H1 (cell line): Measurements from ENCODE around the gene IGLL5. TPM values are rescaled to one million over a fixed set of nuclear protein-coding genes. Genes with fewer than 3 reads are reported as not detected.

ENCODE experiments used
- CTCF ChIA-PET: fragments of 300-600 bp; sonication (Branson Sonifier 250); formaldehyde crosslinking; loops from one replicate; lab custom pipeline; 2021; ENCODE audit not compliant: partially characterized antibody; lab: Charles Lee
- POLR2A ChIA-PET: fragments of 300-600 bp; sonication (Branson Sonifier 250); formaldehyde crosslinking; loops from one replicate; lab custom pipeline; 2021; ENCODE audit warnings: inconsistent platforms; ENCODE audit not compliant: partially characterized antibody; lab: Charles Lee
- DNase-seq, 2 experiments: peaks; one replicate each; pipeline versions ENCODE4 v3.0.0 to v3.0.0-alpha.2; 2010 to 2022; ENCODE audit warnings: low spot score in 2 of 2, low read depth in 1 of 2, mixed read lengths in 1 of 2
- FAIRE-seq: peaks from 2 replicates; lab custom pipeline; 2011; peaks lifted over from hg19 to GRCh38; lab: Jason Lieb, UNC
- H2AFZ ChIP-seq: 2 replicates; pipeline ENCODE4 v1.8.1; 2012; ENCODE audit warnings: low read length, inconsistent platforms
- H2AK5ac ChIP-seq: 2 replicates; pipeline ENCODE4 v1.6.1; 2013; ENCODE audit warnings: low read depth, low read length
- H2BK120ac ChIP-seq: replicated peaks from 2 replicates; pipeline ENCODE3; 2013; ENCODE audit warnings: low read depth, low read length, inconsistent platforms
- H2BK12ac ChIP-seq: 2 replicates; pipeline ENCODE4 v1.6.1; 2013; ENCODE audit warnings: low read depth, low read length
- H2BK15ac ChIP-seq: 2 replicates; pipeline ENCODE4 v1.6.1; 2013; ENCODE audit warnings: low read length
- H2BK20ac ChIP-seq: 2 replicates; pipeline ENCODE4 v1.6.1; 2013; ENCODE audit warnings: low read length
- H2BK5ac ChIP-seq: 2 replicates; pipeline ENCODE4 v1.6.1; 2013; ENCODE audit warnings: low read depth, low read length
- H3K14ac ChIP-seq: 2 replicates; pipeline ENCODE4 v1.6.1; 2013; ENCODE audit warnings: inconsistent platforms; ENCODE audit not compliant: insufficient read length
- H3K18ac ChIP-seq: 2 replicates; pipeline ENCODE4 v1.6.1; 2013; ENCODE audit warnings: low read length; ENCODE audit errors: extremely low read depth
- H3K23ac ChIP-seq: 2 replicates; pipeline ENCODE4 v1.6.1; 2013; ENCODE audit warnings: inconsistent platforms; ENCODE audit not compliant: insufficient read length
- H3K23me2 ChIP-seq: 2 replicates; pipeline ENCODE4 v1.6.1; 2013; ENCODE audit warnings: low read depth, low read length
- H3K27ac ChIP-seq: 2 replicates; pipeline ENCODE4 v1.6.1; 2011; ENCODE audit warnings: low read depth, low read length, inconsistent platforms
- H3K27me3 ChIP-seq, 4 experiments: replicated peaks in 1 of 4; 1 replicate in 1 of 4; 2 replicates in 3 of 4; pipeline versions ENCODE4 v1.6.1 to v1.8.1; 2011 to 2013; ENCODE audit warnings: low read length in 3 of 4, mild to moderate bottlenecking in 3 of 4, inconsistent platforms in 2 of 4, mixed read lengths in 2 of 4, moderate library complexity in 1 of 4; ENCODE audit not compliant: control insufficient read depth in 3 of 4, insufficient read depth in 3 of 4; ENCODE audit errors: extremely low read depth in 1 of 4
- H3K36me3 ChIP-seq, 4 experiments: 2 replicates each; pipeline versions ENCODE4 v1.6.1 to v1.8.1; 2011 to 2013; ENCODE audit warnings: mild to moderate bottlenecking in 4 of 4, low read length in 3 of 4, moderate library complexity in 2 of 4, control low read depth in 1 of 4, inconsistent platforms in 1 of 4; ENCODE audit not compliant: insufficient read depth in 4 of 4, control insufficient read depth in 2 of 4
- H3K4ac ChIP-seq: replicated peaks from 2 replicates; pipeline ENCODE3; 2013; ENCODE audit warnings: low read length, low read depth, mixed read lengths, inconsistent platforms; ENCODE audit not compliant: insufficient read length
- H3K4me1 ChIP-seq, 4 experiments: replicated peaks in 1 of 4; 1 replicate in 1 of 4; 2 replicates in 3 of 4; pipeline versions ENCODE4 v1.6.1 to v1.8.1; 2011 to 2013; ENCODE audit warnings: low read length in 3 of 4, inconsistent platforms in 2 of 4, mixed read lengths in 1 of 4; ENCODE audit not compliant: insufficient read depth in 4 of 4, control insufficient read depth in 3 of 4
- H3K4me2 ChIP-seq, 2 experiments: 2 replicates each; pipeline versions ENCODE4 v1.6.1 to v1.8.1; 2011 to 2013; ENCODE audit warnings: low read depth in 2 of 2, low read length in 2 of 2, control low read depth in 1 of 2, inconsistent platforms in 1 of 2, mild to moderate bottlenecking in 1 of 2; ENCODE audit not compliant: insufficient read depth in 1 of 2
- H3K4me3 ChIP-seq, 4 experiments: fragments of 200-600, 300-600 bp in 1 of 4; sonication (generic), shearing (Covaris generic), sonication (Bioruptor Twin) in 1 of 4; 2 replicates each; pipeline versions ENCODE4 v1.5.1 to v1.8.1; 2011 to 2016; ENCODE audit warnings: low read length in 4 of 4, low read depth in 3 of 4, control low read depth in 2 of 4, inconsistent platforms in 2 of 4, mild to moderate bottlenecking in 2 of 4, mixed read lengths in 1 of 4, moderate library complexity in 1 of 4; ENCODE audit not compliant: insufficient read depth in 2 of 4; ENCODE audit errors: extremely low read depth in 1 of 4
- H3K56ac ChIP-seq: replicated peaks from 2 replicates; pipeline ENCODE3; 2013; ENCODE audit warnings: low read depth, mild to moderate bottlenecking, mixed read lengths, low read length, inconsistent platforms; ENCODE audit not compliant: insufficient read length
- H3K79me1 ChIP-seq: 2 replicates; pipeline ENCODE4 v1.6.1; 2013; ENCODE audit warnings: low read depth, low read length, control low read depth
- H3K79me2 ChIP-seq, 2 experiments: 2 replicates each; pipeline versions ENCODE4 v1.6.1 to v1.8.1; 2012 to 2013; ENCODE audit warnings: low read length in 2 of 2, mild to moderate bottlenecking in 2 of 2, inconsistent platforms in 1 of 2; ENCODE audit not compliant: insufficient read depth in 2 of 2, control insufficient read depth in 1 of 2
- H3K9ac ChIP-seq, 4 experiments: replicated peaks in 1 of 4; 1 replicate in 1 of 4; 2 replicates in 3 of 4; pipeline versions ENCODE4 v1.6.1 to v1.8.1; 2011 to 2013; ENCODE audit warnings: low read depth in 3 of 4, low read length in 3 of 4, control low read depth in 2 of 4, mild to moderate bottlenecking in 2 of 4, moderate library complexity in 2 of 4, inconsistent platforms in 1 of 4; ENCODE audit errors: extremely low read depth in 1 of 4
- H3K9me3 ChIP-seq, 2 experiments: 2 replicates each; pipeline versions ENCODE4 v1.6.1 to v1.8.1; 2012 to 2013; ENCODE audit warnings: mild to moderate bottlenecking in 2 of 2, moderate library complexity in 2 of 2, control low read depth in 1 of 2, inconsistent platforms in 1 of 2, low read depth in 1 of 2, low read length in 1 of 2, mixed read lengths in 1 of 2; ENCODE audit not compliant: insufficient read depth in 2 of 2
- H4K20me1 ChIP-seq, 2 experiments: replicated peaks in 1 of 2; 2 replicates each; pipeline versions ENCODE3 to v1.8.1; 2011 to 2013; ENCODE audit warnings: inconsistent platforms in 2 of 2, low read length in 2 of 2, mild to moderate bottlenecking in 1 of 2; ENCODE audit not compliant: insufficient read depth in 2 of 2, control insufficient read depth in 1 of 2
- H4K5ac ChIP-seq: 2 replicates; pipeline ENCODE4 v1.6.1; 2013; ENCODE audit warnings: low read length, low read depth, mixed read lengths, inconsistent platforms; ENCODE audit not compliant: insufficient read length
- H4K8ac ChIP-seq: 2 replicates; pipeline ENCODE4 v1.8.0; 2013; ENCODE audit warnings: mild to moderate bottlenecking, moderate library complexity, low read length, inconsistent platforms; ENCODE audit not compliant: insufficient read depth; ENCODE audit errors: extremely low read depth
- H4K91ac ChIP-seq: replicated peaks from 2 replicates; pipeline ENCODE3; 2013; ENCODE audit warnings: low read length, mixed read lengths, inconsistent platforms; ENCODE audit not compliant: insufficient read length
- CTCF ChIP-seq, 3 experiments: IDR thresholded peaks; 1 replicate in 2 of 3; 2 replicates in 1 of 3; pipeline versions ENCODE4 v1.5.1 to v1.6.1; 2011; ENCODE audit warnings: low read length in 3 of 3, mild to moderate bottlenecking in 3 of 3, inconsistent platforms in 2 of 3, low read depth in 1 of 3, moderate library complexity in 1 of 3; ENCODE audit not compliant: insufficient read depth in 1 of 3; ENCODE audit errors: control extremely low read depth in 1 of 3
- RAD21 ChIP-seq, 2 experiments: IDR thresholded peaks in 1 of 2; conservative IDR thresholded peaks in 1 of 2; 2 replicates each; pipeline ENCODE4 v1.6.1; 2011; ENCODE audit warnings: low read depth in 2 of 2, low read length in 2 of 2, improper control_type of control experiment in 1 of 2, inconsistent platforms in 1 of 2, mild to moderate bottlenecking in 1 of 2, moderate library complexity in 1 of 2
- RBBP5 ChIP-seq: IDR thresholded peaks from 2 replicates; pipeline ENCODE4 v1.7.1; 2012; ENCODE audit warnings: low read depth, mild to moderate bottlenecking, inconsistent platforms, low read length, moderate library complexity, borderline replicate concordance
- WGBS, 2 experiments: shearing (Covaris generic) in 1 of 2; methylation state at CpG; one replicate each; pipeline versions ENCODE4 v1.1.6 to v1.1.7; 2013 to 2015; ENCODE audit warnings: low lambda C conversion rate in 2 of 2, mixed read lengths in 2 of 2, inconsistent platforms in 1 of 2, low coverage in 1 of 2, missing lambda C conversion rate in 1 of 2; ENCODE audit not compliant: insufficient replicate concordance in 2 of 2, insufficient coverage in 1 of 2, insufficient read length in 1 of 2; ENCODE audit errors: extremely low coverage in 1 of 2, missing lambda C conversion rate in 1 of 2; 5-methylcytosine and 5-hydroxymethylcytosine counted together
- polyA plus RNA-seq, 7 experiments: library from polyadenylated mRNA; depleted of rRNA in 3 of 7; stranded (reverse) in 5 of 7; unstranded in 2 of 7; fragments of >200 nt in 5 of 7; fragments of 200-250 nt in 2 of 7; gene quantifications; 1 replicate in 5 of 7; 2 replicates in 1 of 7; 4 replicates in 1 of 7; pipeline versions ENCODE4 v1.2.1 to v1.2.3, GENCODE V29; 2011 to 2013; ENCODE audit warnings: missing spikeins in 2 of 7, mixed read lengths in 2 of 7
- total RNA-seq: library from RNA; stranded (reverse); fragmentation: NEBNext Ultra II Directional; extraction: Animal tissue kit (Norgen Biotek cat#: 25700); gene quantifications from 2 replicates; pipeline ENCODE4 v1.2.1, GENCODE V29; 2021

IGLL5 gene
- total and polyA plus RNA-seq, 2 of the 8 experiments (the other 6 are each of a cell fraction or from before 2014, with no cell fraction given): not detected

- no peaks in the 10 kb centered on the region for H4K20me1 ChIP-seq
- FAIRE-seq (no peak), DNase-seq (peak in 1 of 2 experiments; percentile 89)
- no peak overlapping the region for H3K18ac ChIP-seq
- no peak overlapping the region for H2BK20ac ChIP-seq
- no peak overlapping the region for H3K4me2 ChIP-seq
- H3K27ac ChIP-seq: no peak overlapping the region
- peaks cover 15 to 52% of the 10 kb centered on the region in 2 experiments; a peak in 3 of 4 replicates for H3K9me3 ChIP-seq
- H2AK5ac ChIP-seq: no peak overlapping the region
- ChIA-PET POLR2A (no interaction called here), CTCF (interaction anchor here (0.6 to 1.5 kb wide), 3 partner anchors 13 to 405 kb away, joined by 3 to 5 read pairs (median 3); no protein-coding TSS in a partner anchor)
- H3K79me2 ChIP-seq: no peaks in the 10 kb centered on the region
- no peak for TF ChIP-seq RBBP5
- peak; percentile 78 to 86 (median 78) for TF ChIP-seq CTCF (IDR thresholded peaks at IDR 0.05; ENCODE audit: control extremely low read depth in 1 of 3, insufficient read depth in 1 of 3, low read depth in 1 of 3, low read length in 3 of 3)
- TF ChIP-seq RAD21 (IDR thresholded peaks at IDR 0.05 in 1 of 2, conservative IDR thresholded peaks at IDR 0.05 in 1 of 2; ENCODE audit: low read depth in 2 of 2, low read length in 2 of 2): peak; percentile 69 to 71
- no peak overlapping the region for H2BK12ac ChIP-seq
- no peak overlapping the region for H4K91ac ChIP-seq
- H3K14ac ChIP-seq: no peak overlapping the region
- no peak overlapping the region for H2AFZ ChIP-seq
- H3K4me1 ChIP-seq: no peaks in the 10 kb centered on the region
- H4K5ac ChIP-seq: no peak overlapping the region
- H3K79me1 ChIP-seq: no peaks in the 10 kb centered on the region
- no peak overlapping the region for H3K4me3 ChIP-seq
- H3K23me2 ChIP-seq: no peaks in the 10 kb centered on the region
- H2BK15ac ChIP-seq: no peak overlapping the region
- peaks cover 7 to 26% (median 14%) of the 10 kb centered on the region in 4 experiments for H3K27me3 ChIP-seq
- H2BK5ac ChIP-seq: no peak overlapping the region
- no peak overlapping the region for H3K23ac ChIP-seq
- 34% methylated on average over 6 of the region's 7 CpGs; no CpG with 5 or more reads in 1 of the 2 experiments for WGBS, 2 experiments
- no peak overlapping the region for H3K56ac ChIP-seq
- H3K4ac ChIP-seq: no peak overlapping the region
- H4K8ac ChIP-seq: no peak overlapping the region
- H3K9ac ChIP-seq: no peak overlapping the region
- no peaks in the 10 kb centered on the region for H3K36me3 ChIP-seq
- no peak overlapping the region for H2BK120ac ChIP-seq
Observed at GRCh38 chr22:22877523-22878210, 9.9 kb upstream of the IGLL5 start.
